ENCODE measurements around the gene TMEM8B.

The TMEM8B gene

GRCh38 chr9:35812025-35812602, 16.9 kb upstream of the TMEM8B start, which contains the start of gene SPAG8:
SPAG8 (minus strand) TSS chr9:35812262; CDS start chr9:35812147, 115 bp downstream.
- peak; percentile 89 for DNase-seq (ENCODE audit: low spot score)

GRCh38 chr9:35813434-35814105, 15.5 kb upstream of the TMEM8B start:
- DNase-seq (ENCODE audit: low spot score): no peak

GRCh38 chr9:35814106-35814840, 14.8 kb upstream of the TMEM8B start:
- no peak for DNase-seq (ENCODE audit: low spot score)

GRCh38 chr9:35814841-35815543, 14.0 kb upstream of the TMEM8B start, which contains the start of gene HINT2:
HINT2 (minus strand) TSS chr9:35815042; CDS start chr9:35814979, 63 bp downstream.
- DNase-seq (ENCODE audit: low spot score): peak; percentile 94

- no peak for DNase-seq (ENCODE audit: low spot score)
Measured at GRCh38 chr9:35816708-35817107, 12.3 kb upstream of the TMEM8B start.

GRCh38 chr9:35818341-35818740, 10.7 kb upstream of the TMEM8B start:
- no peak for DNase-seq (ENCODE audit: low spot score)

- no peak for DNase-seq (ENCODE audit: low spot score)
Measured at GRCh38 chr9:35820076-35820475, 9.0 kb upstream of the TMEM8B start.

- DNase-seq (ENCODE audit: low spot score): no peak
Measured at GRCh38 chr9:35822926-35823325, 6.1 kb upstream of the TMEM8B start.

GRCh38 chr9:35826071-35826701, 2.8 kb upstream of the TMEM8B start:
- DNase-seq (ENCODE audit: low spot score): no peak

- DNase-seq (ENCODE audit: low spot score): no peak
Measured at GRCh38 chr9:35827486-35827885, 1.5 kb upstream of the TMEM8B start.

GRCh38 chr9:35828716-35829083, 328 bp upstream of the TMEM8B start, which contains the start of gene FAM221B:
FAM221B (minus strand) TSS chr9:35828732; CDS start chr9:35826161, 2,571 bp downstream.
- DNase-seq (ENCODE audit: low spot score): no peak

GRCh38 chr9:35829764-35830096, 702 bp downstream of the TMEM8B start:
- no peak for DNase-seq (ENCODE audit: low spot score)

GRCh38 chr9:35831040-35831439, 2.0 kb downstream of the TMEM8B start:
- DNase-seq (ENCODE audit: low spot score): no peak

- DNase-seq (ENCODE audit: low spot score): no peak
Measured at GRCh38 chr9:35832814-35833213, 3.8 kb downstream of the TMEM8B start.

GRCh38 chr9:35834260-35835215, 5.5 kb downstream of the TMEM8B start:
- no peak for DNase-seq (ENCODE audit: low spot score)

- no peak for DNase-seq (ENCODE audit: low spot score)
Measured at GRCh38 chr9:35835216-35835632, 6.2 kb downstream of the TMEM8B start.

GRCh38 chr9:35835766-35836165, 6.7 kb downstream of the TMEM8B start:
- DNase-seq (ENCODE audit: low spot score): no peak

- DNase-seq (ENCODE audit: low spot score): no peak
Measured at GRCh38 chr9:35836595-35836994, 7.6 kb downstream of the TMEM8B start.

- DNase-seq (ENCODE audit: low spot score): no peak
Measured at GRCh38 chr9:35839926-35840325, 10.9 kb downstream of the TMEM8B start.

- no peak for DNase-seq (ENCODE audit: low spot score)
Measured at GRCh38 chr9:35840881-35841644, 12.0 kb downstream of the TMEM8B start.

Data from left forelimb (tissue), 1 donor.